ENCODE results near the gene RNF11. TPM values are rescaled to one million over a fixed set of nuclear protein-coding genes. Genes with fewer than 3 reads are reported as not detected.

RNF11 gene
- polyA plus RNA-seq, 1 donor (not counting 4 experiments of a cell fraction or from before 2014, with no cell fraction given): 113 TPM

DNA sequence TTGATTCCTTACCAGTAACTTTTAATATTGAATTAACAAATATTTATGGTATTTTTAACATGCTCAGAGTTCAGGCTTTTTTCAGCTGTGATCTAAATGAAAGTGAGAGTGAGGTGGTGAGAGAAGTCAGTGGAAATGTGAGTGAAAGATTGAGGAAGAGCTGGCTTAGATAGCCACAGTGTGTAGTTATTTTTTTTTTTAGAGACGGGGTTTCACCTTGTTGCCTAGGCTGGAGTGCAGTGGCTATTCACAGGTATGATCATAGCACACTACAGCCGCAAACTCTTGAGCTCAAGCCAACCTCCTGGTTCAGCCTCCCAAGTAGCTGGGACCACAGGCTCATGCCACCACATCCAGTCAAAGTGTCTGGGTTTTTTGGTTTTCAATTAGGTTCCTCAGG is 10.9 kb downstream of the RNF11 start:
- H2AFZ ChIP-seq (ENCODE audit: control insufficient read depth, low read length): no peak overlapping the region
- H3K4me2 ChIP-seq (ENCODE audit: control insufficient read depth, extremely low read depth, insufficient read depth, low read depth, low read length): no peak overlapping the region
- H3K4me1 ChIP-seq (ENCODE audit: control insufficient read depth, extremely low read depth, insufficient read depth, low read length): peaks cover 5% of the 10 kb centered on the region
- no peak for FAIRE-seq
- peaks cover 98% of the 10 kb centered on the region for H3K79me2 ChIP-seq (ENCODE audit: control insufficient read depth, insufficient read depth, low read length)
- dilution Hi-C loops (cut with MboI; ENCODE audit: extremely low pct_ligation_motif_present, low sequenced_read_pairs): no loop called here
- peaks cover 7% of the 10 kb centered on the region for H4K20me1 ChIP-seq (ENCODE audit: control insufficient read depth, extremely low read depth, insufficient read depth, low read length)
- no peak overlapping the region for H3K4me3 ChIP-seq (ENCODE audit: control insufficient read depth in 2 of 3, extremely low read depth in 1 of 3, insufficient read depth in 2 of 3, low read depth in 1 of 3, low read length in 3 of 3)
- H3K9me1 ChIP-seq (ENCODE audit: control insufficient read depth, extremely low read depth, insufficient read depth, low read length): no peaks in the 10 kb centered on the region
- no peak for DNase-seq (ENCODE audit: low read depth, low spot score)
- no peaks in the 10 kb centered on the region for H3K27me3 ChIP-seq (ENCODE audit: control insufficient read depth, extremely low read depth, insufficient read depth, low read length)
- TF ChIP-seq EZH2 (IDR thresholded peaks at IDR 0.05; ENCODE audit: low read length): no peak
- TF ChIP-seq, protein P1, sequence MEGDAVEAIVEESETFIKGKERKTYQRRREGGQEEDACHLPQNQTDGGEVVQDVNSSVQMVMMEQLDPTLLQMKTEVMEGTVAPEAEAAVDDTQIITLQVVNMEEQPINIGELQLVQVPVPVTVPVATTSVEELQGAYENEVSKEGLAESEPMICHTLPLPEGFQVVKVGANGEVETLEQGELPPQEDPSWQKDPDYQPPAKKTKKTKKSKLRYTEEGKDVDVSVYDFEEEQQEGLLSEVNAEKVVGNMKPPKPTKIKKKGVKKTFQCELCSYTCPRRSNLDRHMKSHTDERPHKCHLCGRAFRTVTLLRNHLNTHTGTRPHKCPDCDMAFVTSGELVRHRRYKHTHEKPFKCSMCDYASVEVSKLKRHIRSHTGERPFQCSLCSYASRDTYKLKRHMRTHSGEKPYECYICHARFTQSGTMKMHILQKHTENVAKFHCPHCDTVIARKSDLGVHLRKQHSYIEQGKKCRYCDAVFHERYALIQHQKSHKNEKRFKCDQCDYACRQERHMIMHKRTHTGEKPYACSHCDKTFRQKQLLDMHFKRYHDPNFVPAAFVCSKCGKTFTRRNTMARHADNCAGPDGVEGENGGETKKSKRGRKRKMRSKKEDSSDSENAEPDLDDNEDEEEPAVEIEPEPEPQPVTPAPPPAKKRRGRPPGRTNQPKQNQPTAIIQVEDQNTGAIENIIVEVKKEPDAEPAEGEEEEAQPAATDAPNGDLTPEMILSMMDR (optimal IDR thresholded peaks at IDR 0.05 in 1 of 3, IDR thresholded peaks at IDR 0.05 in 1 of 3, conservative IDR thresholded peaks at IDR 0.05 in 1 of 3; ENCODE audit: extremely low read depth in 1 of 3, insufficient read depth in 2 of 3, low read length in 3 of 3): no peak
- H3K36me3 ChIP-seq (ENCODE audit: control insufficient read depth in 2 of 2, extremely low read depth in 1 of 2, insufficient read depth in 2 of 2, low read length in 2 of 2): peaks cover 0 to 4% of the 10 kb centered on the region in 2 experiments
- H3K9ac ChIP-seq (ENCODE audit: control insufficient read depth, extremely low read depth, insufficient read depth, low read length): no peak overlapping the region
- H3K9me3 ChIP-seq (ENCODE audit: control insufficient read depth, low read depth, low read length): no peaks in the 10 kb centered on the region
- H3K27ac ChIP-seq (ENCODE audit: control insufficient read depth, insufficient read depth, low read length): no peak overlapping the region

DNA sequence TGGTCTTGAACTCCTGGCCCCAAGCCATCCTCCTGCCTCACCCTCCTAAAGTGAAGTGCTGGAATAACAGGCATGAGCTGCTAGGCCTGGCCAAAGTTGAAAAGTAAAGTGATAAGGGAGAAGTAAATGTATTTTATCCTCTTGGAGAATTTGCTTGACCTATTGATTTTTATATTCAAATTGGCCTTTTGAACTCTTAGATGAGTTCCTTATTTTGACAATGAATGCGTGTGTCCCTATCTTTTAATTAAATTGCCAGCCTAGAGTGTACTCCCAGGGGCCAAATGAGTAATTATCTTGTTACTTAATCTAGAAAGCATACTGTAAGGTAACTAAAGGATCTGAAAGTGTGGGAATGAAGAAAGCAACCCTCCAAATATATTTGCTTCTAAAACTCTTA is 11.4 kb downstream of the RNF11 start:
- no peak for FAIRE-seq
- dilution Hi-C loops (cut with MboI; ENCODE audit: extremely low pct_ligation_motif_present, low sequenced_read_pairs): no loop called here
- H3K9me3 ChIP-seq (ENCODE audit: control insufficient read depth, low read depth, low read length): no peaks in the 10 kb centered on the region
- peaks cover 0 to 4% of the 10 kb centered on the region in 2 experiments for H3K36me3 ChIP-seq (ENCODE audit: control insufficient read depth in 2 of 2, extremely low read depth in 1 of 2, insufficient read depth in 2 of 2, low read length in 2 of 2)
- no peak overlapping the region for H2AFZ ChIP-seq (ENCODE audit: control insufficient read depth, low read length)
- peaks cover 98% of the 10 kb centered on the region for H3K79me2 ChIP-seq (ENCODE audit: control insufficient read depth, insufficient read depth, low read length)
- peaks cover 7% of the 10 kb centered on the region for H4K20me1 ChIP-seq (ENCODE audit: control insufficient read depth, extremely low read depth, insufficient read depth, low read length)
- no peak overlapping the region for H3K4me2 ChIP-seq (ENCODE audit: control insufficient read depth, extremely low read depth, insufficient read depth, low read depth, low read length)
- no peak for DNase-seq (ENCODE audit: low read depth, low spot score)
- H3K9me1 ChIP-seq (ENCODE audit: control insufficient read depth, extremely low read depth, insufficient read depth, low read length): no peaks in the 10 kb centered on the region
- H3K4me3 ChIP-seq (ENCODE audit: control insufficient read depth in 2 of 3, extremely low read depth in 1 of 3, insufficient read depth in 2 of 3, low read depth in 1 of 3, low read length in 3 of 3): no peak overlapping the region
- no peak overlapping the region for H3K27ac ChIP-seq (ENCODE audit: control insufficient read depth, insufficient read depth, low read length)
- peaks cover 2% of the 10 kb centered on the region for H3K4me1 ChIP-seq (ENCODE audit: control insufficient read depth, extremely low read depth, insufficient read depth, low read length)
- H3K9ac ChIP-seq (ENCODE audit: control insufficient read depth, extremely low read depth, insufficient read depth, low read length): no peak overlapping the region
- H3K27me3 ChIP-seq (ENCODE audit: control insufficient read depth, extremely low read depth, insufficient read depth, low read length): no peaks in the 10 kb centered on the region
- no peak for TF ChIP-seq EZH2 (IDR thresholded peaks at IDR 0.05; ENCODE audit: low read length)
- TF ChIP-seq, protein P1 (optimal IDR thresholded peaks at IDR 0.05 in 1 of 3, IDR thresholded peaks at IDR 0.05 in 1 of 3, conservative IDR thresholded peaks at IDR 0.05 in 1 of 3; ENCODE audit: extremely low read depth in 1 of 3, insufficient read depth in 2 of 3, low read length in 3 of 3): no peak
